ENCODE data around the gene LCN15.
"Not testable (repeated sequence)": the region's sequence is repeated elsewhere in the genome, so short reads cannot be mapped to it uniquely, and the experiment has no call there.

The LCN15 gene

DNA sequence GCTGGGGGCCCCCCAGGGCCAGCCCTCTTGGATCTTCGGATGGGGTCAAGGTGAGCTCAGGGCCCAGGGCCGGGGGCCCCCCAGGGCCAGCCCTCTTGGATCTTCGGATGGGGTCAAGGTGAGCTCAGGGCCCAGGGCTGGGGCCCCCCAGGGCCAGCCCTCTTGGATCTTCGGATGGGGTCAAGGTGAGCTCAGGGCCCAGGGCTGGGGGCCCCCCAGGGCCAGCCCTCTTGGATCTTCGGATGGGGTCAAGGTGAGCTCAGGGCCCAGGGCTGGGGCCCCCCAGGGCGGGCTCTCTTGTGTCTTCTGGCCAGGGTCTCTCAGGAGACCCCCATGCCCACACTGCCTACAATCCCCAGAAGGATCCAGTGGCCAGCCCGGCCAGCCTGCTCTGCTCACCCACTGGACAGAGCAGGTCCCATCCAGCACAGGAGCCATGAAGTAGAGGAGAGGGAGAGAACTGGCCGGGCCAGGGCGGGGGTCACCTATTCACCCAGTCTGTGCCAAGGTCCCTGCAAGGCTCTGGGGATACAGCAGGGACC, 38.8 kb upstream of the LCN15 start:
- Histone ChIP-seq H3K27me3 (ENCODE audit: control insufficient read depth, insufficient read depth, low read length) (peaks cover 21% of the 10 kb centered on the region), H3K36me3 (ENCODE audit: control insufficient read depth, insufficient read depth, low read length) (peaks cover 16% of the 10 kb centered on the region), H3K4me1 (ENCODE audit: control insufficient read depth, insufficient read depth, low read length) (peaks cover 20% of the 10 kb centered on the region)
- not testable (repeated sequence) for H3K4me3 ChIP-seq (ENCODE audit: low read depth, low read length); H3K9ac ChIP-seq (ENCODE audit: low read length); H3K27ac ChIP-seq (ENCODE audit: low read depth, low read length); H3K9me3 ChIP-seq (ENCODE audit: control insufficient read depth, insufficient read depth, low read depth, low read length)

DNA sequence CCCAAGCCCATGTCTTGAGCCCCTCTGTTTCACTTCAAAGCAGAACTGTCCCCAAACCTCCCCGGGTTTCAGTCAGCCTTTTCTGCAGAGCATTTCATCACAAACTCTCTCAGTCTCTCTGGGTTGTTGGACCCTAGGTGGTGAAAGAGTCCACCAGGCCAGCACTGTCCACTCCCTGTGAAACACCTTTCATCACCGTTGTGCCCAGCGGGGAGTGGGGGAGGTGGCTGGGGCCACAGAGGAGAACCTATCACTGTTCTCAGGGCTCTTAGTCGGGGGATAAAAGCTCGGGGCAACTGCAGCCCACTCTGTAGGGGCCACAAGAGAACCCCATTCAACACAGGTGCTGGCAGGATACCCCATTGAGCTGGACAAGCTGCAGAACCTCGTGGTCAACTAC, 38.0 kb upstream of the LCN15 start:
- H3K27ac ChIP-seq (ENCODE audit: low read depth, low read length) = no peak overlapping the region
- H3K9ac ChIP-seq (ENCODE audit: low read length) = no peak overlapping the region
- H3K4me3 ChIP-seq (ENCODE audit: low read depth, low read length) = no peak overlapping the region
- H3K27me3 ChIP-seq (ENCODE audit: control insufficient read depth, insufficient read depth, low read length) = peaks cover 21% of the 10 kb centered on the region
- no peaks in the 10 kb centered on the region for H3K9me3 ChIP-seq (ENCODE audit: control insufficient read depth, insufficient read depth, low read depth, low read length)
- H3K4me1 ChIP-seq (ENCODE audit: control insufficient read depth, insufficient read depth, low read length) = peaks cover 20% of the 10 kb centered on the region
- peaks cover 16% of the 10 kb centered on the region for H3K36me3 ChIP-seq (ENCODE audit: control insufficient read depth, insufficient read depth, low read length)

- Histone ChIP-seq H3K4me3 (ENCODE audit: low read depth, low read length) (peak overlapping the region; percentile 76), H3K27ac (ENCODE audit: low read depth, low read length) (no peak overlapping the region), H3K4me1 (ENCODE audit: control insufficient read depth, insufficient read depth, low read length) (peaks cover 30% of the 10 kb centered on the region), H3K27me3 (ENCODE audit: control insufficient read depth, insufficient read depth, low read length) (peaks cover 21% of the 10 kb centered on the region), H3K9me3 (ENCODE audit: control insufficient read depth, insufficient read depth, low read depth, low read length) (no peaks in the 10 kb centered on the region), H3K36me3 (ENCODE audit: control insufficient read depth, insufficient read depth, low read length) (peaks cover 4% of the 10 kb centered on the region; the same call in 1 of the 2 replicates), H3K9ac (ENCODE audit: low read length) (no peak overlapping the region)
Measured at GRCh38 chr9:136799854-136800657, 35.7 kb upstream of the LCN15 start.

- Histone ChIP-seq H3K27me3 (ENCODE audit: control insufficient read depth, insufficient read depth, low read length) (peaks cover 21% of the 10 kb centered on the region), H3K9me3 (ENCODE audit: control insufficient read depth, insufficient read depth, low read depth, low read length) (no peaks in the 10 kb centered on the region), H3K4me3 (ENCODE audit: low read depth, low read length) (peak overlapping the region; percentile 76), H3K9ac (ENCODE audit: low read length) (peak overlapping the region; percentile 11), H3K4me1 (ENCODE audit: control insufficient read depth, insufficient read depth, low read length) (peaks cover 32% of the 10 kb centered on the region), H3K36me3 (ENCODE audit: control insufficient read depth, insufficient read depth, low read length) (peaks cover 4% of the 10 kb centered on the region; the same call in 1 of the 2 replicates), H3K27ac (ENCODE audit: low read depth, low read length) (no peak overlapping the region)
Measured at GRCh38 chr9:136799079-136799853, 34.9 kb upstream of the LCN15 start.

- H3K27me3 ChIP-seq (ENCODE audit: control insufficient read depth, insufficient read depth, low read length) = peaks cover 20% of the 10 kb centered on the region
- H3K9me3 ChIP-seq (ENCODE audit: control insufficient read depth, insufficient read depth, low read depth, low read length) = no peaks in the 10 kb centered on the region
- no peak overlapping the region for H3K4me3 ChIP-seq (ENCODE audit: low read depth, low read length)
- no peak overlapping the region for H3K27ac ChIP-seq (ENCODE audit: low read depth, low read length)
- H3K4me1 ChIP-seq (ENCODE audit: control insufficient read depth, insufficient read depth, low read length) = peaks cover 32% of the 10 kb centered on the region
- H3K36me3 ChIP-seq (ENCODE audit: control insufficient read depth, insufficient read depth, low read length) = no peaks in the 10 kb centered on the region
- peak overlapping the region; percentile 11 for H3K9ac ChIP-seq (ENCODE audit: low read length)
Measured at GRCh38 chr9:136798708-136799078, 34.4 kb upstream of the LCN15 start.

GRCh38 chr9:136796775-136797347, 32.5 kb upstream of the LCN15 start:
- not testable (repeated sequence) for H3K9me3 ChIP-seq (ENCODE audit: control insufficient read depth, insufficient read depth, low read depth, low read length); H3K27ac ChIP-seq (ENCODE audit: low read depth, low read length); H3K36me3 ChIP-seq (ENCODE audit: control insufficient read depth, insufficient read depth, low read length); H3K4me3 ChIP-seq (ENCODE audit: low read depth, low read length)
- peaks cover 38% of the 10 kb centered on the region for H3K4me1 ChIP-seq (ENCODE audit: control insufficient read depth, insufficient read depth, low read length)
- H3K27me3 ChIP-seq (ENCODE audit: control insufficient read depth, insufficient read depth, low read length) = peaks cover 16% of the 10 kb centered on the region
- peak overlapping the region; percentile 66 for H3K9ac ChIP-seq (ENCODE audit: low read length)

GRCh38 chr9:136796238-136796774, 32.0 kb upstream of the LCN15 start, which contains the start of gene CCDC183:
TSS of gene CCDC183 (plus strand) at chr9:136796338. CDS start at chr9:136796398, 60 bp downstream.
- Histone ChIP-seq H3K4me3 (ENCODE audit: low read depth, low read length) (no peak within 1 kb of the TSS; the same call in 1 of the 2 replicates), H3K27me3 (ENCODE audit: control insufficient read depth, insufficient read depth, low read length) (peaks cover 16% of the 10 kb centered on the region), H3K9me3 (ENCODE audit: control insufficient read depth, insufficient read depth, low read depth, low read length) (no peaks in the 10 kb centered on the region), H3K36me3 (ENCODE audit: control insufficient read depth, insufficient read depth, low read length) (peaks cover 6% of the 10 kb centered on the region; the same call in 1 of the 2 replicates), H3K27ac (ENCODE audit: low read depth, low read length) (peak within 1 kb of the TSS; percentile 32; the same call in 1 of the 2 replicates), H3K9ac (ENCODE audit: low read length) (peak within 1 kb of the TSS; percentile 66), H3K4me1 (ENCODE audit: control insufficient read depth, insufficient read depth, low read length) (peaks cover 38% of the 10 kb centered on the region)

DNA sequence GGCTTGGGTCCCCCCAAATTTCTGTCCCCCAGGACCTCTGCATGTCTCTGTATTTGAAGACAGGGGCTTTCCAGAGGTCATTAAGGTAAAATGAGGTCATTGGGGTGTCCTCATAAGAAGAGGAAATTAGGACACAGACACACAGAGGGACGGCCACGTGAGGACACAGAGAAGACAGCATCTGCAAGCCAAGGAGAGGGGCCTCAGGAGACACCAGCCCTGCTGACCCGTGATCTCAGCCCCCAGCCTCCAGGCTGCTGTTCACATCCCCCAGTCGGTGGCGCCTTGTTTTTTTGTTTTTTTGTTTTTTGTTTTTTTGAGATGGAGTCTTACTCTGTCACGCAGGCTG, 30.7 kb upstream of the LCN15 start:
- H3K4me3 ChIP-seq (ENCODE audit: low read depth, low read length) = no peak overlapping the region
- H3K27ac ChIP-seq (ENCODE audit: low read depth, low read length) = no peak overlapping the region
- peaks cover 6% of the 10 kb centered on the region; the same call in 1 of the 2 replicates for H3K36me3 ChIP-seq (ENCODE audit: control insufficient read depth, insufficient read depth, low read length)
- peaks cover 37% of the 10 kb centered on the region for H3K4me1 ChIP-seq (ENCODE audit: control insufficient read depth, insufficient read depth, low read length)
- H3K27me3 ChIP-seq (ENCODE audit: control insufficient read depth, insufficient read depth, low read length) = peaks cover 16% of the 10 kb centered on the region
- H3K9me3 ChIP-seq (ENCODE audit: control insufficient read depth, insufficient read depth, low read depth, low read length) = no peaks in the 10 kb centered on the region
- H3K9ac ChIP-seq (ENCODE audit: low read length) = no peak overlapping the region

DNA sequence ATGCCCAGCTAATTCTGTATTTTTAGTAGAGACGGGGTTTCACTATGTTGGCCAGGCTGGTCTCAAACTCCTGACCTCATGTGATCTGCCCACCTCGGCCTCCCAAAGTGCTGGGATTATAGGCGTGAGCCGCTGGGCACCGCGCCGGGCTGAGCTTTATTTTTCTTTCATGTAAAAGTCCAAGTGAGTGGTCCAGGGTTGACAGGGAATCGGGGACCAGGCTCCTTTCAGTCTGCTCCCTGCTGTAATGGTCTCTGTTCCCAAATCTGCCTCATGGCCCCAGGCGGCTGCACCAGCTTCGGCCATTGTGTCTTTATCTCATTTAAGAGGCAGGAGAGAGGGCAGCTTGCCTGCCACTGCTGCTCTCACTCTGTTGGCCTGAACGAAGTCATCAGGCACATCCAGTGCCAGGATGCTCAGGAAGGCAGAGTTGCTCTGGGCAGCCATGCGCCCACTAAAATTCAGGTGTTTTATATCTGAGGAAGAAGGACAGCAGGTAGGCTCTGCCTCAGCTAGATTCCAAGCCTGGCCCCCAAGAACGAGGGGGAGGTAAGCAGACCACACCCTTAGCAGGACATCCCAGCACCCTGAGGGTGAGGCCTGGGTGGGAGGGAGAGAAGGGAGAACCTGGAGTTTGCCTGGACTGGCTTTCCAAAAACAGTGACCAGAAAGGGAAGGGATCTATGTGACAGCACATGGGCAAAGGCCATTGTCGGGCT, 30.1 kb upstream of the LCN15 start:
- H3K27ac ChIP-seq (ENCODE audit: low read depth, low read length) = no peak overlapping the region
- peaks cover 32% of the 10 kb centered on the region for H3K4me1 ChIP-seq (ENCODE audit: control insufficient read depth, insufficient read depth, low read length)
- peaks cover 11% of the 10 kb centered on the region for H3K27me3 ChIP-seq (ENCODE audit: control insufficient read depth, insufficient read depth, low read length)
- H3K36me3 ChIP-seq (ENCODE audit: control insufficient read depth, insufficient read depth, low read length) = peaks cover 6% of the 10 kb centered on the region; the same call in 1 of the 2 replicates
- no peaks in the 10 kb centered on the region for H3K9me3 ChIP-seq (ENCODE audit: control insufficient read depth, insufficient read depth, low read depth, low read length)
- peak overlapping the region; percentile 17 for H3K9ac ChIP-seq (ENCODE audit: low read length)
- no peak overlapping the region for H3K4me3 ChIP-seq (ENCODE audit: low read depth, low read length)
